OCI-LY7 (cell line): ENCODE data around the gene LAMA2. TPM values are rescaled to one million over a fixed set of nuclear protein-coding genes. Genes with fewer than 3 reads are reported as not detected.

Source experiments
- BruUV-seq: library from RNA; stranded (reverse); fragments of 400-500 nt; replicated peaks from 2 replicates; lab custom pipeline; 2021; lab: Mats Ljungman, UMichigan
- CTCF ChIA-PET: fragments of 300-600 bp; sonication (Branson Sonifier 250); formaldehyde crosslinking; loops from one replicate; lab custom pipeline; 2022; ENCODE audit warnings: antibody characterized with exemption; ENCODE audit not compliant: unreplicated experiment; lab: Charles Lee
- POLR2A ChIA-PET: fragments of 300-600 bp; sonication (Branson Sonifier 250); formaldehyde crosslinking; loops from one replicate; lab custom pipeline; 2022; ENCODE audit warnings: antibody characterized with exemption; lab: Charles Lee
- DNase-seq: peaks from one replicate; pipeline ENCODE4 v3.0.0-alpha.2; 2015; ENCODE audit warnings: low spot score
- H2AFZ ChIP-seq: fragments of 200-600 bp; sonication (generic), shearing (Covaris generic); 2 replicates; pipeline ENCODE4 v1.6.1; 2014; ENCODE audit warnings: mild to moderate bottlenecking, antibody characterized with exemption, low read length, moderate library complexity
- H3K27ac ChIP-seq: fragments of 200-600 bp; sonication (generic); 2 replicates; pipeline ENCODE4 v1.5.1; 2014; ENCODE audit warnings: mixed run types, low read depth, mild to moderate bottlenecking, moderate library complexity, low read length, inconsistent platforms; ENCODE audit not compliant: poor library complexity, severe bottlenecking
- H3K36me3 ChIP-seq: fragments of 200-600 bp; sonication (generic); 2 replicates; pipeline ENCODE4 v1.6.1; 2014; ENCODE audit warnings: mild to moderate bottlenecking, antibody characterized with exemption, low read length, moderate library complexity, mixed read lengths; ENCODE audit not compliant: insufficient read depth
- H3K4me1 ChIP-seq: fragments of 200-600 bp; sonication (generic); 2 replicates; pipeline ENCODE4 v1.5.1; 2014; ENCODE audit warnings: mild to moderate bottlenecking, low read length; ENCODE audit not compliant: insufficient read depth, poor library complexity, severe bottlenecking
- H3K4me2 ChIP-seq: fragments of 200-600 bp; sonication (generic); 2 replicates; pipeline ENCODE4 v1.6.1; 2014; ENCODE audit warnings: mild to moderate bottlenecking, low read length
- H3K4me3 ChIP-seq: fragments of 200-600 bp; sonication (generic); 2 replicates; pipeline ENCODE4 v1.5.1; 2014; ENCODE audit warnings: mild to moderate bottlenecking, low read depth, low read length; ENCODE audit not compliant: poor library complexity, severe bottlenecking
- H3K79me2 ChIP-seq: fragments of 200-600 bp; sonication (generic); 2 replicates; pipeline ENCODE4 v1.6.1; 2016; ENCODE audit warnings: low read depth, mild to moderate bottlenecking, low read length, moderate library complexity, mixed read lengths; ENCODE audit not compliant: insufficient read depth
- H3K9me2 ChIP-seq: fragments of 200-600 bp; sonication (generic); 2 replicates; pipeline ENCODE4 v1.6.1; 2016; ENCODE audit warnings: mild to moderate bottlenecking, low read length, mixed read lengths; ENCODE audit not compliant: insufficient read depth
- H3K9me3 ChIP-seq: fragments of 200-600 bp; sonication (generic); 2 replicates; pipeline ENCODE4 v1.6.1; 2014; ENCODE audit warnings: mild to moderate bottlenecking, mixed run types, low read length, mixed read lengths
- H4K20me1 ChIP-seq: fragments of 200-600 bp; sonication (generic); 2 replicates; pipeline ENCODE4 v1.6.1; 2014; ENCODE audit warnings: mild to moderate bottlenecking, antibody characterized with exemption, low read length, moderate library complexity, mixed read lengths; ENCODE audit not compliant: insufficient read depth
- CTCF ChIP-seq: fragments of 200-600 bp; sonication (generic); conservative IDR thresholded peaks from 2 replicates; pipeline ENCODE4 v1.5.1; 2014; ENCODE audit warnings: mild to moderate bottlenecking, antibody characterized with exemption, low read length, moderate library complexity, mixed read lengths
- EZH2phosphoT487 ChIP-seq: fragments of 200-600 bp; sonication (generic); IDR thresholded peaks from 2 replicates; pipeline ENCODE4 v1.6.1; 2018; ENCODE audit warnings: low read depth, borderline replicate concordance, mild to moderate bottlenecking, mixed run types, antibody characterized with exemption, low read length, moderate library complexity, mixed read lengths
- intact Hi-C: fragments of 100-400 bp; cut with micrococcal nuclease; formaldehyde crosslinking; loops from one replicate; pipeline ENCODE4 v1.10.0; 2022; ENCODE audit not compliant: unreplicated experiment
- total RNA-seq, 2 experiments: library from RNA; depleted of rRNA in 1 of 2; stranded (reverse); fragments of >200 nt in 1 of 2; shearing (Covaris generic) in 1 of 2; gene quantifications; 2 replicates each; pipeline ENCODE4 v1.2.3, GENCODE V29; 2014 to 2022

LAMA2 gene
- total RNA-seq, 2 experiments from 2014 or later, result not detected

DNA sequence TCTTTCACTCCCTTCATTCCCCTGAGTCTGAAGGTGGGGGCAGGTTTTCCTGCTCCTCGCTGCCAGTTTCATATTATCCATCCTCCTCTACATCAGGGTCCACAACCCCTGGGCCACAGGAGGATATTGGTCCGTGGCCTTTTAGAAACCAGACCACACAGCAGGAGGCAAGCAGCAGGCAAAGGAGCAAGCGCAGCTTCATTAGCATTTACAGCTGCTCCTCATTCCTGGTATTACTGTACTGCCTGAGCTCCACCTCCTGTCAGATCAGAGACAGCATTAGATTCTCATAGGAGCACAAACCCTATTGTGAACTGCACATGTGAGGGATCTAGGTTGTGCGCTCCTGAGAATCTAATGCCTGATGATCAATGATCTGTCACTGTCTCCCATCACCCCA is 446.7 kb downstream of the LAMA2 start:
- H3K4me1 ChIP-seq, result no peaks in the 10 kb centered on the region
- POLR2A ChIA-PET, result interaction anchor here (1.1 kb wide), 1 partner anchor 36 kb away, joined by 4 read pairs; no protein-coding TSS in a partner anchor
- H3K36me3 ChIP-seq, result no peaks in the 10 kb centered on the region
- no peaks in the 10 kb centered on the region for H3K9me3 ChIP-seq
- CTCF ChIA-PET, result no interaction called here
- intact Hi-C loops, result no loop called here
- H4K20me1 ChIP-seq, result no peaks in the 10 kb centered on the region
- H3K4me3 ChIP-seq, result no peak overlapping the region
- no peak for DNase-seq
- no peak overlapping the region for H3K27ac ChIP-seq
- no peak overlapping the region for H2AFZ ChIP-seq
- no TSS peak for BruUV-seq
- H3K9me2 ChIP-seq, result no peaks in the 10 kb centered on the region
- TF ChIP-seq CTCF, result no peak
- no peak for TF ChIP-seq EZH2phosphoT487
- no peak overlapping the region for H3K4me2 ChIP-seq
- H3K79me2 ChIP-seq, result no peaks in the 10 kb centered on the region

GRCh38 chr6:129331450-129332138 is 448.7 kb downstream of the LAMA2 start:
- Histone ChIP-seq H3K4me1 (no peaks in the 10 kb centered on the region), H3K9me2 (no peaks in the 10 kb centered on the region), H3K4me2 (no peak overlapping the region), H3K36me3 (no peaks in the 10 kb centered on the region), H3K4me3 (no peak overlapping the region), H2AFZ (no peak overlapping the region), H3K9me3 (no peaks in the 10 kb centered on the region), H3K79me2 (no peaks in the 10 kb centered on the region), H3K27ac (no peak overlapping the region), H4K20me1 (no peaks in the 10 kb centered on the region)
- POLR2A ChIA-PET, result interaction anchor here (0.7 to 1.0 kb wide), 2 partner anchors 9 to 43 kb away, joined by 4 to 6 read pairs; no protein-coding TSS in a partner anchor
- BruUV-seq, result no TSS peak
- DNase-seq, result no peak
- TF ChIP-seq EZH2phosphoT487 (no peak), CTCF (no peak)
- intact Hi-C loops, result no loop called here
- CTCF ChIA-PET, result no interaction called here

GRCh38 chr6:129335792-129336191 is 452.9 kb downstream of the LAMA2 start:
- ChIA-PET POLR2A (interaction anchor here (0.6 to 1.5 kb wide), 3 partner anchors 14 to 193 kb away, joined by 3 read pairs; no protein-coding TSS in a partner anchor), CTCF (no interaction called here)
- H3K4me2 ChIP-seq, result no peak overlapping the region
- H3K4me1 ChIP-seq, result no peaks in the 10 kb centered on the region
- no peaks in the 10 kb centered on the region for H3K9me2 ChIP-seq
- H3K27ac ChIP-seq, result no peak overlapping the region
- no peak overlapping the region for H3K4me3 ChIP-seq
- TF ChIP-seq CTCF, result no peak
- H2AFZ ChIP-seq, result no peak overlapping the region
- no peaks in the 10 kb centered on the region for H4K20me1 ChIP-seq
- no peaks in the 10 kb centered on the region for H3K36me3 ChIP-seq
- no peaks in the 10 kb centered on the region for H3K79me2 ChIP-seq
- intact Hi-C loops, result no loop called here
- no peak for DNase-seq
- no TSS peak for BruUV-seq
- H3K9me3 ChIP-seq, result no peaks in the 10 kb centered on the region
